K562 (cell line): ENCODE results near the gene IL12A. TPM values are rescaled to one million over a fixed set of nuclear protein-coding genes. Genes with fewer than 3 reads are reported as not detected.

ENCODE experiments used
- ATAC-seq: fragments of 200-7000 bp; cut with Tn5 transposase; 3 replicates; pipeline ENCODE4 v1.9.1; 2020; ENCODE audit warnings: moderate library complexity
- BruUV-seq: library from RNA; stranded (reverse); fragments of 400-500 nt; replicated peaks from 2 replicates; lab custom pipeline; 2021; lab: Mats Ljungman, UMichigan
- CTCF ChIA-PET: fragments of 300-600 bp; formaldehyde crosslinking; extraction: SDS; loops from one replicate; lab custom pipeline; 2021; ENCODE audit warnings: low intra/inter-chr PET ratio; lab: Yijun Ruan, JAX
- POLR2A ChIA-PET: fragments of 300-600, 350-650 bp; sonication (Branson Sonifier 250); formaldehyde crosslinking; extraction: SDS; loops from one replicate; lab custom pipeline; 2021; ENCODE audit warnings: antibody characterized with exemption, inconsistent platforms; lab: Yijun Ruan, JAX
- DNase-seq, 4 experiments: peaks; one replicate each; pipeline versions ENCODE4 v3.0.0 to v3.0.0-alpha.2; 2011 to 2018; ENCODE audit warnings: low spot score in 3 of 4, mixed read lengths in 3 of 4; ENCODE audit errors: extremely low read depth in 1 of 4
- FAIRE-seq: peaks from 2 replicates; lab custom pipeline; 2011; peaks lifted over from hg19 to GRCh38; lab: Jason Lieb, UNC
- H2AFZ ChIP-seq: 2 replicates; pipeline ENCODE4 v1.6.0; 2011; ENCODE audit warnings: low read depth, low read length, control low read depth, inconsistent platforms
- H3K27ac ChIP-seq: fragments of 200-600 bp; 3 replicates; pipeline ENCODE4 v1.8.0; 2011; ENCODE audit warnings: low read depth, mild to moderate bottlenecking, control low read depth, inconsistent platforms, low read length, moderate library complexity, mixed read lengths; ENCODE audit errors: extremely low read depth
- H3K27me3 ChIP-seq, 2 experiments: fragments of 300-600 bp in 1 of 2; 2 replicates in 1 of 2; 3 replicates in 1 of 2; pipeline versions ENCODE4 v1.6.0 to v1.8.0; 2011; ENCODE audit warnings: inconsistent platforms in 2 of 2, low read length in 2 of 2, mild to moderate bottlenecking in 1 of 2, mixed read lengths in 1 of 2, moderate library complexity in 1 of 2; ENCODE audit not compliant: control insufficient read depth in 2 of 2, insufficient read depth in 2 of 2
- H3K36me3 ChIP-seq: fragments of 300-600 bp; 3 replicates; pipeline ENCODE4 v1.8.0; 2011; ENCODE audit warnings: mild to moderate bottlenecking, low read length, inconsistent platforms; ENCODE audit not compliant: control insufficient read depth, insufficient read depth
- H3K4me1 ChIP-seq, 2 experiments: fragments of 200-600 bp in 1 of 2; replicated peaks in 1 of 2; 2 replicates in 1 of 2; 3 replicates in 1 of 2; pipeline versions ENCODE4 v1.5.1 to v1.8.0; 2011; ENCODE audit warnings: inconsistent platforms in 2 of 2, low read length in 2 of 2, mild to moderate bottlenecking in 1 of 2, mixed read lengths in 1 of 2, moderate library complexity in 1 of 2; ENCODE audit not compliant: control insufficient read depth in 2 of 2, insufficient read depth in 2 of 2
- H3K4me2 ChIP-seq: 2 replicates; pipeline ENCODE4 v1.6.1; 2011; ENCODE audit warnings: low read length, control low read depth, inconsistent platforms, mixed read lengths; ENCODE audit not compliant: insufficient read depth
- H3K4me3 ChIP-seq: fragments of 200-600 bp; sonication (generic), shearing (Covaris generic); 2 replicates; pipeline ENCODE4 v1.5.1; 2016; ENCODE audit warnings: control low read depth, inconsistent platforms
- H3K79me2 ChIP-seq: fragments of 200-600 bp; 3 replicates; pipeline ENCODE4 v1.8.0; 2011; ENCODE audit warnings: low read length, inconsistent platforms; ENCODE audit not compliant: control insufficient read depth, insufficient read depth
- H3K9ac ChIP-seq, 2 experiments: 2 replicates each; pipeline versions ENCODE4 v1.6.0 to v1.6.1; 2011; ENCODE audit warnings: low read depth in 2 of 2, low read length in 2 of 2, control low read depth in 1 of 2, inconsistent platforms in 1 of 2, mild to moderate bottlenecking in 1 of 2, mixed read lengths in 1 of 2; ENCODE audit not compliant: insufficient read depth in 1 of 2
- H3K9me1 ChIP-seq: one replicate; pipeline ENCODE4 v1.6.0; 2011; ENCODE audit warnings: inconsistent platforms, mild to moderate bottlenecking, low read length, moderate library complexity; ENCODE audit not compliant: control insufficient read depth, insufficient read depth
- H3K9me3 ChIP-seq: replicated peaks from 2 replicates; pipeline ENCODE4 v1.5.1; 2011; ENCODE audit warnings: low read depth, low read length, inconsistent platforms; ENCODE audit not compliant: control insufficient read depth, insufficient read depth
- H4K20me1 ChIP-seq: replicated peaks from 2 replicates; pipeline ENCODE4 v1.6.1; 2011; ENCODE audit warnings: low read length, inconsistent platforms, mixed read lengths; ENCODE audit not compliant: control insufficient read depth, insufficient read depth
- CHAMP1 ChIP-seq: fragments of 450-650 bp; IDR thresholded peaks from 2 replicates; pipeline ENCODE4 v1.6.1; 2016; ENCODE audit warnings: mild to moderate bottlenecking
- HOMEZ ChIP-seq: fragments of 250-450 bp; sonication (Bioruptor Pico); IDR thresholded peaks from 2 replicates; pipeline ENCODE4 v1.4.0; 2020; ENCODE audit warnings: mild to moderate bottlenecking, moderate library complexity
- KDM1A ChIP-seq, 2 experiments: fragments of 450-650 bp; IDR thresholded peaks; 2 replicates each; pipeline ENCODE4 v1.6.1; 2016; ENCODE audit warnings: mild to moderate bottlenecking in 2 of 2
- KLF13 ChIP-seq: fragments of 450-650 bp; IDR thresholded peaks from 2 replicates; pipeline ENCODE4 v1.6.1; 2016; ENCODE audit warnings: missing genetic modification characterization, low read depth, mild to moderate bottlenecking, missing compliant biosample characterization, moderate library complexity, borderline replicate concordance
- PRMT5 ChIP-seq: sonication (generic); formaldehyde crosslinking; IDR thresholded peaks from 2 replicates; pipeline ENCODE4 v1.5.0; 2020; ENCODE audit warnings: missing genetic modification reagents
- RFX5 ChIP-seq: IDR thresholded peaks from 2 replicates; pipeline ENCODE4 v1.6.1; 2011; ENCODE audit warnings: low read depth, mild to moderate bottlenecking, improper control_type of control experiment, low read length
- SMARCC2 ChIP-seq: fragments of 450-650 bp; IDR thresholded peaks from 2 replicates; pipeline ENCODE4 v1.6.1; 2017; ENCODE audit warnings: antibody characterized with exemption, moderate library complexity, mild to moderate bottlenecking, low read depth
- ZKSCAN8 ChIP-seq: fragments of 200-800 bp; sonication (Bioruptor generic); IDR thresholded peaks from 2 replicates; pipeline ENCODE4 v1.6.1; 2016; ENCODE audit warnings: missing genetic modification characterization, missing compliant biosample characterization
- ZNF24 ChIP-seq: fragments of 450-650 bp; IDR thresholded peaks from 2 replicates; pipeline ENCODE4 v1.6.1; 2016
- WGBS: fragments of 100-300 bp; shearing (Covaris generic); methylation state at CpG from one replicate; pipeline ENCODE4 v1.1.6; 2016; ENCODE audit warnings: low coverage, mixed read lengths; ENCODE audit not compliant: insufficient coverage; ENCODE audit errors: missing lambda C conversion rate; 5-methylcytosine and 5-hydroxymethylcytosine counted together
- in situ Hi-C: fragments of 300-500 bp; cut with MboI; formaldehyde crosslinking; loops from 4 replicates; pipeline ENCODE4 v1.15.0; 2018; ENCODE audit warnings: inconsistent platforms, mixed read lengths
- intact Hi-C: fragments of 100-400 bp; cut with micrococcal nuclease; formaldehyde crosslinking; loops from 2 replicates; pipeline ENCODE4 v1.14.2; 2022
- polyA plus RNA-seq, 8 experiments: library from polyadenylated mRNA; depleted of rRNA in 4 of 8; stranded (reverse) in 5 of 8; unstranded in 3 of 8; fragments of >200 nt; fragmentation: Nextera tagmentation in 2 of 8; fragmentation: Illumina TruSeq in 1 of 8; extraction: Ambion mirVana in 2 of 8; extraction: Trizol in 1 of 8; gene quantifications; 2 replicates each; pipeline versions ENCODE4 v1.2.1 to v1.2.3, GENCODE V29; 2011 to 2014; ENCODE audit warnings: inconsistent platforms in 1 of 8, missing spikeins in 1 of 8
- total RNA-seq, 7 experiments: library from RNA; depleted of rRNA in 6 of 7; stranded (reverse); fragments of >200 nt in 6 of 7; fragmentation: Illumina TruSeq in 2 of 7; extraction: Trizol in 2 of 7; gene quantifications; 2 replicates each; pipeline versions ENCODE4 v1.2.1 to v1.2.3, GENCODE V29; 2011 to 2021; ENCODE audit warnings: low replicate concordance in 1 of 7

The IL12A gene
- total and polyA plus RNA-seq, 9 of the 15 experiments (the other 6 are each of a cell fraction or from before 2014, with no cell fraction given) = not detected

DNA sequence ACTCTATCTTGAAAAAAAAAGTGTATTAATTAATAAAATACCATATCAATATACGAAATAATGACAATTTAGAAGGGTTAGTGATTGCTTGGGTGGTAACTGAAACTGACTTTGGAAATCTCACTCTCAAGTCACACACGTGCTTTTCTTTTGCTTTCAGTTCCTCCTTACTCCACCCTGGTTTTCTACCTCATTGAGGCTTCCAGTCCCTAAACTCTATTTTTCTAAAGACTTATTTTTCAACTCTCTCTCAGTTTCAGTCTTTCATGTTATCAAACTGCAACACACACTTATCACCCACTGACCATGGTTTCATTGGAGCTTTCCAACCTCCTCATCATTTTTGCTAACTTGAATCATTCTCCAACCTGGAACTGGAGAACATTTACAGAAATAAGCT, 23.5 kb downstream of the IL12A start:
- 0% methylated on average over 2 of the region's 2 CpGs for WGBS
- ATAC-seq (no peak), DNase-seq (no peak), FAIRE-seq (no peak)
- in situ Hi-C loops (no loop called here), intact Hi-C loops (no loop called here)
- BruUV-seq = no TSS peak
- Histone ChIP-seq H3K9ac (no peak overlapping the region), H3K36me3 (no peaks in the 10 kb centered on the region), H3K4me2 (no peak overlapping the region), H3K27me3 (no peaks in the 10 kb centered on the region), H2AFZ (no peak overlapping the region), H3K4me3 (no peak overlapping the region), H3K79me2 (no peaks in the 10 kb centered on the region), H3K9me3 (no peaks in the 10 kb centered on the region), H3K9me1 (no peaks in the 10 kb centered on the region), H3K27ac (no peak overlapping the region), H4K20me1 (no peaks in the 10 kb centered on the region), H3K4me1 (no peaks in the 10 kb centered on the region)
- TF ChIP-seq ZNF24 (no peak), RFX5 (no peak), PRMT5 (CRISPR knock-in tag) (no peak), KLF13 (tag) (no peak), KDM1A (IDR thresholded peaks at IDR 0.05) (no peak), HOMEZ (CRISPR knock-in tag) (no peak), ZKSCAN8 (CRISPR knock-in tag) (no peak), CHAMP1 (no peak), SMARCC2 (no peak)
- POLR2A ChIA-PET = interaction anchor here (0.7 kb wide), 1 partner anchor 723 kb away, joined by 3 read pairs; no protein-coding TSS in a partner anchor
- CTCF ChIA-PET = no interaction called here
